GM19351 (cell line): ENCODE results near the gene VKORC1.
"Not testable (repeated sequence)": the region's sequence is repeated elsewhere in the genome, so short reads cannot be mapped to it uniquely, and the experiment has no call there.

Experiments
- ATAC-seq: cut with Tn5 transposase; IDR thresholded peaks from one replicate; pipeline ENCODE4 v1.9.1; 2021; ENCODE audit warnings: mild to moderate bottlenecking, moderate library complexity; ENCODE audit not compliant: unreplicated experiment

The VKORC1 gene

GRCh38 chr16:31094424-31095120 is at the start of gene VKORC1:
Gene VKORC1, minus strand, starts transcription at chr16:31094797. Its CDS starts 68 bp downstream, at chr16:31094729.
- peak; percentile 78 for ATAC-seq

- ATAC-seq = no peak
Observed at GRCh38 chr16:31143694-31144148, 49.1 kb upstream of the VKORC1 start.

GRCh38 chr16:31143011-31143693 is 48.6 kb upstream of the VKORC1 start:
- no peak for ATAC-seq

- peak; percentile 85 for ATAC-seq
Observed at GRCh38 chr16:31142109-31143010, 47.8 kb upstream of the VKORC1 start.

GRCh38 chr16:31141489-31142108 is 47.0 kb upstream of the VKORC1 start:
- no peak for ATAC-seq

GRCh38 chr16:31141071-31141469 is 46.5 kb upstream of the VKORC1 start:
- ATAC-seq = not testable (repeated sequence)

GRCh38 chr16:31138621-31139578 is 44.3 kb upstream of the VKORC1 start:
- no peak for ATAC-seq

GRCh38 chr16:31136822-31137499 is 42.4 kb upstream of the VKORC1 start:
- not testable (repeated sequence) for ATAC-seq

- ATAC-seq = no peak
Observed at GRCh38 chr16:31136287-31136662, 41.7 kb upstream of the VKORC1 start.

- ATAC-seq = no peak
Observed at GRCh38 chr16:31135535-31136286, 41.1 kb upstream of the VKORC1 start, which contains the start of gene PRSS8. Gene PRSS8, minus strand, starts transcription at chr16:31135727. Its CDS starts 229 bp downstream, at chr16:31135498.

GRCh38 chr16:31134625-31135534 is 40.3 kb upstream of the VKORC1 start:
- ATAC-seq = no peak

- ATAC-seq = no peak
Observed at GRCh38 chr16:31134091-31134571, 39.5 kb upstream of the VKORC1 start.

GRCh38 chr16:31133046-31133501 is 38.5 kb upstream of the VKORC1 start:
- ATAC-seq = no peak

- ATAC-seq = no peak
Observed at GRCh38 chr16:31132303-31132979, 37.8 kb upstream of the VKORC1 start.

- ATAC-seq = no peak
Observed at GRCh38 chr16:31131841-31132271, 37.3 kb upstream of the VKORC1 start.

- no peak for ATAC-seq
Observed at GRCh38 chr16:31131416-31131815, 36.8 kb upstream of the VKORC1 start.
